Measurements from ENCODE around the gene TLE4. TPM values are rescaled to one million over a fixed set of nuclear protein-coding genes. Genes with fewer than 3 reads are reported as not detected.

The TLE4 gene
- total RNA-seq (2022) (8.1 and 9.2 TPM in 2 replicates), Bru-seq, nascent RNA (percentile 61 among the genes with signal in this experiment), BruChase-seq, experiment 1, labeled RNA remaining after a 2-hour chase (percentile 55 among the genes with signal in this experiment), BruChase-seq, experiment 2, labeled RNA remaining after a 6-hour chase (percentile 49 among the genes with signal in this experiment)
- long read RNA-seq, partial matches to known transcripts = 2 of 3 reads
- long read RNA-seq, other reads (novel, unspliced or antisense) = 1 of 3 reads

DNA sequence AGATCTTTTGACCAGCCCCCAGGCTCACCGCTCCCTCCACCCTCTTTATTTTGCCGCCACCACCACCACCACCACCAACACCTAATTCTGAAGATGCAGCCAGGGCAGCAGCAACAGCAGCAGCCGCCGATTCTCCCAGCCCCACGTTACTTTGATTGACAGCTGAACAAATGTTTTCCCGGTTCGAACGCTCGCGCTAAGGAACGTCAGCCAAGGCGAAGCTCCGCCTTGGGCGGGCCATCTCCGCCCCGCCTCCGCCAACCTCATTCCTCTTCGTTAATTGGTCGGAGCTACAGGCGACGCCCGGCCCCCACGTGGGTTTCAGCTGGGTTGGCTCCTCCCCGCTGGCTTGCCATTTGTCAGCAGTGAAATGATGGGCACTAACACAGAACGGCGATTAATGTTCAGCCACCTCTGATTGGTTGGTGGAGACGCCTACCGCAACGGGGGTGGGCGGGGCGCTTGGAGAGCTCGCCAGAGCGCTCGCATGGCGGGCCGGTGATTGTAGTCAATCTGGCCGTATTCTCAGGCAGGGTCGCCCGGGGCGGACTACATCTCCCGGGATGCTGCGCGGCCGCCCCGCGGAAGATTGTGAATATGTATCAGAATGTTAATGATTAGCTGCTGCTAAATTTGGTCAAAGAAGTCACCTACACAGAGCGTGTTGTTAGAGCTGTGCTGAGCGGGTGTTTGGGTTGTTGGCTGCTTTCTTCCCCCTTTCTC is at the start of gene TLE4:
TSS of gene TLE4 (plus strand) at position 657 of the 723 bp plus-strand sequence. CDS start 826 bp downstream, outside the sequence.
- Mint-ChIP-seq H3K36me3 (ENCODE audit: insufficient read depth, unreplicated experiment) (no peaks in the 10 kb centered on the region), H3K4me3 (ENCODE audit: unreplicated experiment) (peak within 1 kb of the TSS; percentile 68), H3K4me1 (ENCODE audit: low read depth, unreplicated experiment) (no peaks in the 10 kb centered on the region), H3K27me3 (ENCODE audit: insufficient read depth, unreplicated experiment) (no peaks in the 10 kb centered on the region), H3K9me3 (ENCODE audit: unreplicated experiment) (no peaks in the 10 kb centered on the region), H3K27ac (ENCODE audit: unreplicated experiment) (no peak within 1 kb of the TSS)
- Histone ChIP-seq H3K4me3 (ENCODE audit: low read depth, low read length) (peak within 1 kb of the TSS; percentile 50), H3K9me3 (no peaks in the 10 kb centered on the region), H3K36me3 (ENCODE audit: control insufficient read depth, insufficient read depth, low read length) (no peaks in the 10 kb centered on the region), H3K27me3 (replicated peaks; ENCODE audit: control insufficient read depth, insufficient read depth, low read length) (no peaks in the 10 kb centered on the region), H3K4me1 (no peaks in the 10 kb centered on the region)
- ChIA-PET CTCF (no interaction called here), POLR2A (interaction anchor here (0.6 to 0.9 kb wide), 4 partner anchors 12 to 406 kb away, joined by 3 to 7 read pairs (median 4); no protein-coding TSS in a partner anchor)
- no TSS peak for BruUV-seq (replicated peaks)
- intact Hi-C loops (cut with micrococcal nuclease; ENCODE audit: unreplicated experiment) = loop anchor here (2.0 to 10.0 kb wide), 3 partner anchors 83 to 193 kb away; no protein-coding TSS in a partner anchor
- DNase-seq = peak; percentile 89 to 96
- TF ChIP-seq, protein P1, sequence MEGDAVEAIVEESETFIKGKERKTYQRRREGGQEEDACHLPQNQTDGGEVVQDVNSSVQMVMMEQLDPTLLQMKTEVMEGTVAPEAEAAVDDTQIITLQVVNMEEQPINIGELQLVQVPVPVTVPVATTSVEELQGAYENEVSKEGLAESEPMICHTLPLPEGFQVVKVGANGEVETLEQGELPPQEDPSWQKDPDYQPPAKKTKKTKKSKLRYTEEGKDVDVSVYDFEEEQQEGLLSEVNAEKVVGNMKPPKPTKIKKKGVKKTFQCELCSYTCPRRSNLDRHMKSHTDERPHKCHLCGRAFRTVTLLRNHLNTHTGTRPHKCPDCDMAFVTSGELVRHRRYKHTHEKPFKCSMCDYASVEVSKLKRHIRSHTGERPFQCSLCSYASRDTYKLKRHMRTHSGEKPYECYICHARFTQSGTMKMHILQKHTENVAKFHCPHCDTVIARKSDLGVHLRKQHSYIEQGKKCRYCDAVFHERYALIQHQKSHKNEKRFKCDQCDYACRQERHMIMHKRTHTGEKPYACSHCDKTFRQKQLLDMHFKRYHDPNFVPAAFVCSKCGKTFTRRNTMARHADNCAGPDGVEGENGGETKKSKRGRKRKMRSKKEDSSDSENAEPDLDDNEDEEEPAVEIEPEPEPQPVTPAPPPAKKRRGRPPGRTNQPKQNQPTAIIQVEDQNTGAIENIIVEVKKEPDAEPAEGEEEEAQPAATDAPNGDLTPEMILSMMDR (IDR thresholded peaks at IDR 0.05; ENCODE audit: insufficient read depth in 1 of 2, low read depth in 1 of 2, low read length in 1 of 2, severe bottlenecking in 1 of 2, unreplicated experiment in 1 of 2) = no peak

DNA sequence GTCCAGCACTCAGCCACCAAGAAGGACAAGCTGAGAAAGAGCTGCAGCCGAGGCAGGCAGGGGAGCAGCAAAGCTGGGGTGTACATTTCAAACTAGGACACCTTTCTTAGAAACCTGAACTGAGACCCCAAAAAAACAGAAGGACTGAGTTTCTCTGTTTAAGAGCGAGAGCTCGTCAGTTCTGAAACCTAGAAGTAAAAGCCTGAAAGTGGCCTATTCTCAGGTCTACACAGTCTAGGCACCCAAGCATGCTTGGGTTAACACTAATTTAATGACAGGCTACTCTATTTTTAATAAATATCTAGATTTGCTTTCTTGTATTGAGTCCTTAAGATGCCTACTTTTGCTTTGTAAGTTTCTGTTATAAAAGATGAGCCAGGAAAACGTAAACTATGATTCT is 49.0 kb upstream of the TLE4 start:
- CTCF ChIA-PET = no interaction called here
- Histone ChIP-seq H3K4me1 (no peaks in the 10 kb centered on the region), H3K36me3 (ENCODE audit: control insufficient read depth, insufficient read depth, low read length) (no peaks in the 10 kb centered on the region), H3K27me3 (replicated peaks; ENCODE audit: control insufficient read depth, insufficient read depth, low read length) (no peaks in the 10 kb centered on the region), H3K9me3 (no peaks in the 10 kb centered on the region), H3K4me3 (ENCODE audit: low read depth, low read length) (no peak overlapping the region)
- no TSS peak for BruUV-seq (replicated peaks)
- POLR2A ChIA-PET = no interaction called here
- no peaks in the 10 kb centered on the region for H3K36me3 Mint-ChIP-seq (ENCODE audit: insufficient read depth, unreplicated experiment)
- TF ChIP-seq, protein P1 (IDR thresholded peaks at IDR 0.05; ENCODE audit: insufficient read depth in 1 of 2, low read depth in 1 of 2, low read length in 1 of 2, severe bottlenecking in 1 of 2, unreplicated experiment in 1 of 2) = no peak
- H3K27me3 Mint-ChIP-seq (ENCODE audit: insufficient read depth, unreplicated experiment) = no peaks in the 10 kb centered on the region
- no peaks in the 10 kb centered on the region for H3K9me3 Mint-ChIP-seq (ENCODE audit: unreplicated experiment)
- no peaks in the 10 kb centered on the region for H3K4me1 Mint-ChIP-seq (ENCODE audit: low read depth, unreplicated experiment)
- intact Hi-C loops (cut with micrococcal nuclease; ENCODE audit: unreplicated experiment) = no loop called here
- no peak for DNase-seq
- H3K4me3 Mint-ChIP-seq (ENCODE audit: unreplicated experiment) = no peak overlapping the region
- no peak overlapping the region for H3K27ac Mint-ChIP-seq (ENCODE audit: unreplicated experiment)

DNA sequence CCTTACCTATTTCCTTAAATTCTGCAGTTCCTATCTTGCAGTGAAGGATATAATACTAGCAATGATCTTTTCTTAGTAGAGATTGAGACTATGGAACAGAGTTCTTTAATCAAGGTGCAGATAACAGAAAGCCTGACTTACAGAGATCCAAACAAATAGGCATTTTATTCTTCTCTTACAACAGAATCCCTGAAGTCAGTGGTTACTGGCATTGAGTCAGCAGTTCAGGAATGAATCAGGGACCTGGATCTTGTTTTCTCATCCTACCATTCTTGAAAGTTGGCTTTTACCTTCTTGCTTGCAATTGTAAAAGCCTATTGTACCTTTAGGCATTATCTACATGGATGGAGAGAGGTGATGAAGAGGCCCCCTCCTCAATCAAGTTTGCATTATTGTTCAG is 47.5 kb upstream of the TLE4 start:
- Mint-ChIP-seq H3K27me3 (ENCODE audit: insufficient read depth, unreplicated experiment) (no peaks in the 10 kb centered on the region), H3K4me3 (ENCODE audit: unreplicated experiment) (no peak overlapping the region), H3K36me3 (ENCODE audit: insufficient read depth, unreplicated experiment) (no peaks in the 10 kb centered on the region), H3K4me1 (ENCODE audit: low read depth, unreplicated experiment) (no peaks in the 10 kb centered on the region), H3K9me3 (ENCODE audit: unreplicated experiment) (no peaks in the 10 kb centered on the region), H3K27ac (ENCODE audit: unreplicated experiment) (no peak overlapping the region)
- CTCF ChIA-PET = no interaction called here
- POLR2A ChIA-PET = no interaction called here
- Histone ChIP-seq H3K4me1 (no peaks in the 10 kb centered on the region), H3K9me3 (no peaks in the 10 kb centered on the region), H3K36me3 (ENCODE audit: control insufficient read depth, insufficient read depth, low read length) (no peaks in the 10 kb centered on the region), H3K27me3 (replicated peaks; ENCODE audit: control insufficient read depth, insufficient read depth, low read length) (no peaks in the 10 kb centered on the region), H3K4me3 (ENCODE audit: low read depth, low read length) (no peak overlapping the region)
- intact Hi-C loops (cut with micrococcal nuclease; ENCODE audit: unreplicated experiment) = no loop called here
- DNase-seq = no peak
- BruUV-seq (replicated peaks) = no TSS peak
- TF ChIP-seq, protein P1 (IDR thresholded peaks at IDR 0.05; ENCODE audit: insufficient read depth in 1 of 2, low read depth in 1 of 2, low read length in 1 of 2, severe bottlenecking in 1 of 2, unreplicated experiment in 1 of 2) = no peak
